Hematopoietic multipotent progenitor cell treated with erythropoietin and hydrocortisone succinate and interleukin-3 and kit ligand, for 4 days (in vitro differentiated cells): ENCODE data around the gene RC3H1.
A peak's percentile ranks its signal among the peaks of the same experiment; 100 is the strongest.
"Not testable (repeated sequence)": the region's sequence is repeated elsewhere in the genome, so short reads cannot be mapped to it uniquely, and the experiment has no call there.

Source experiments
- DNase-seq: peaks from one replicate; pipeline ENCODE4 v3.0.0-alpha.2; 2015

Gene RC3H1

DNA sequence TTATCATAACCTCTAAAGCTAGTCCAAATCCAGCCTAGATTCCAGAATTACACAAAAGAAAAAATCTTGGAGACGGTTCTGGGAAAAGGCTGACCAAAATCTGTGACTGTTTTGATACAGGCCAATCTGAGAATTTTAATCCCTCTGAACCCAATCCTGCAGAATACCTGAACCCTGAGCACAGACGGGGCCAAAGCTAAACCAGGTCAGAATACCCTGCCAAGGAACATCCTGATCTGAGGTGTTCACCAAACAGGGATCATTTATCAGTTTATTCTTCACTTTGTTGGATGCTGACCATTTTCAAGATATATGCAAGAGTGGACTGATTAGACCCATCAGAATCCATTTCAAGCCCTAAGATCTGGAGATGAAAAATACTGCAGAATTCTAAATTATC is 3.6 kb downstream of the RC3H1 start:
- no peak for DNase-seq

DNA sequence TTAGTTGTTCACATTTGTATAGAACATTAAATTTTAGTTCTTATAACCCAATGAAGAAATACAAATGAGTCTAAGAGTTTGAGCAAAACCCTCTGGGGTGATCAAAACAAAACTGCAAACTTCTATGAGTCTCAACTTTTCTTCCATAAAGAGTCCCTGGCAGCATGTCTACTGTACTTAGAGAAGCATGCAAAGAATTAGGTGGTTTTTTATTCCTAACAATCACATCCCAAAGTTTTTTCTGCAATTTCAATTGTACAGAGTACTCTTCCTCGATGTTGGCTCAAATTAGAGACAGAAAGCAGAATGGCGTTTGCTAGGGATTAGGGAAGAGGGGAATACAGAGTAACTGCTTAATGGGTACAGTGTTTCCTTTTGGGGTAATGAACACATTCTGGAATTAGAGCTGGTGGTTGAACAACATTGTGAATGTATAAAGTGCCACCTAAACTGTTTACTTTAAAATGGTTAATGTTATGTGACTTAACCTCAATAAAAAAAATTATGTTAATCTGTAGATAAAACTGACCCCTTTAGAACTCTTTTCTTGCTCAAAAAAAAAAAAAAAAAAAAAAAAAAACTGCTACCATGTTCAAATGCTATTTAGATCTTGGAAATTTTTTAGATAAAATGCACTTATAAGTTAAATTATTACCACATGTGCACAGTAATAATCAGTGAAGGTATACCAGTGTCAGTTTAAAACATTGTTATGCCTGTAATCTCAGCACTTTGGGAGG is 4.8 kb downstream of the RC3H1 start:
- DNase-seq: no peak

DNA sequence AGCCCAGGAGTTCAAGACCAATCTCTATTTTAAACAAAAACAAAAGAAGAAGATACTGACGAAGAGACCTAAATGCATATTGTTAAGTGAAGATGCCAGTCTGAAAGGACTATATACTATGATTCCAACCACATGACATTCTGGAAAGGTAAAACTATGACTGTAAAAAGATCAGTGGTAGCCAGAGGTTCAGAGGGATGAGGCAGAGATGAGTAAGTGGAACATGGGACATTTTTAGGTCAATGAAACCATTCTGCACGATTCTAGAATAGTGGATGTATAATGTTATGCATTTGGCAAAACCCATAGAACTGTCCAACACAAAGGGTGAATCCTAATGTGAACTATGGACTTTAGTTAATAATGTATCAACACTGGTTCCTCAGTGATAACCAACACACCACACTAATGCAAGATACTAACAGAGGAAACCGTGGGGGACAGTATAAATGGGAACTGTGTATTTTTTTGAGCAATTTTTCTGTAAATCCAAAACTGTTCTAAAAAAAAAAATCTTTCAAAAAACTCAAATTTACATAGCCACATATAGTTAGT is 8.2 kb downstream of the RC3H1 start:
- no peak for DNase-seq

DNA sequence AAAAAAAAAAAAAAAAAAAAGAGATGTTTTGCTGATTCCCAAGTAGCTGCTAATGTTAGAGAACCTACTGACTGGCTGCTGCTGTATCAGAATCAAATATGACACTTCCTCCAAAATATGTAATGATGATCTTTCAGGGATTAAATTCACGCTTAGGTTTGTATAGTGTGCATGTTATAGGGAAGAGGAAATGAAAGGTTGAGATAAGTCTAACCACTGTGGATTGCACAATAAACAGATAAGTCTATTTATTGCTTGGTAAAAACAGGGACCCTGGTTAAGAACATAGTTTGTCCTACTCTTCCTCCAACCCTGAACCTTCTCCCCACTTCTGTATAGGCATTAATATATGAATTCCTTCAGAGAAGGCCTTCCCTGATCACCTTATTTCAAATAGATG is 13.2 kb downstream of the RC3H1 start:
- peak; percentile 85 for DNase-seq

DNA sequence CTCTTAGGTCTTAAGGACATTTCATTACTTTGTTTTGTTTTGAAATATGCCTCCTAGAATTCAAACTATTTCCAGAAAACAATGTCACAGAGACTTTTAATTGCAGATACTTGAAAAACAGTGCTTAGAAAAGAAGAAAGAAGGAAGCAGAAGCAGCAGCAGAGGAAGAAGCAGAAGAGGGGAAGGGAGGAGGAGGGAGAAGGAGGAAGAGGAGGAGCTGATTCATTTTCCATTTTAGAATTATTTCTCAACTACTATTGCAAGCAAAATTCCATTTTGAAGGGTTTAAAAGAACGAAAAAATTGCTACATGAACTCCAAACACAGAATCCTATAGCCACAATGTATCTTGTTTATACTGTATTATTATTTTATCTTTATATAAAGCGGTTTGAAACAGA is 13.9 kb downstream of the RC3H1 start:
- DNase-seq: peak; percentile 18

DNA sequence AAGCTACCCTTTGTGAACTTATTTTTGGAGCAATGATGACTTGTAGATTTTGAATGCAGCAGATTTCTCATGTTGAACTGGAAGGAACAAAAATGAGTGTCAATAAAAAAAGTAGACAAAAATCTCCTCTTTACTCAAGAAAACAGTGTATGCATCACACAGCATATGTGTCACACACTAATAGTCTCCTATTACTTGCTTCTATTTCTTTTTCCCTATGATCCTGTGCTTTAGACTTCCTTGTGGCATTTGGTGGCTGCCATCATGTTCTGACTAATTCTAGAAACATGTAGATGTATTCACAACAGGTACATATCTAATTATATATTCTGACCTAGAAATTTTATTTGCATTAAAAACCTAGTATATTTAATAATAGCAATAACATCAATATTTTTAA is 14.3 kb downstream of the RC3H1 start:
- no peak for DNase-seq

DNA sequence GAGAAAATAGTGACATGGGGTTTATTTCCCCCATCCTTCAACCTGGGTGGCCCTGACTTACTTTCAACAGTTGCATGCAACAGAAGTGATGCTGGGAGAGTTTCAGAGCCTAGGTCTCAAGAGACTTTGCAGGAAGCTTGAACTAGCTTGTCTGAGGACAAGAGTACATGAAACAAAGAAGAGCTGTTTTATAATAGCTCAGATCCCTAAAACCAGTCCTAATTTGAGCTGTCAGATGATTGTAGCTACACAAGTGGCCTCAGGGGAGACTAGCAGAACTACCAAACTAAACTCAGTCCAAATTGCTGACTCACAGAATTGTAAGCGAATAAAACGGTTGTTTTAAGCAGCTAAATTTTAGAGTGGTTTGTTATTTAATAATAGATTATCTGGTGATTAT is 17.1 kb downstream of the RC3H1 start:
- peak; percentile 56 for DNase-seq

DNA sequence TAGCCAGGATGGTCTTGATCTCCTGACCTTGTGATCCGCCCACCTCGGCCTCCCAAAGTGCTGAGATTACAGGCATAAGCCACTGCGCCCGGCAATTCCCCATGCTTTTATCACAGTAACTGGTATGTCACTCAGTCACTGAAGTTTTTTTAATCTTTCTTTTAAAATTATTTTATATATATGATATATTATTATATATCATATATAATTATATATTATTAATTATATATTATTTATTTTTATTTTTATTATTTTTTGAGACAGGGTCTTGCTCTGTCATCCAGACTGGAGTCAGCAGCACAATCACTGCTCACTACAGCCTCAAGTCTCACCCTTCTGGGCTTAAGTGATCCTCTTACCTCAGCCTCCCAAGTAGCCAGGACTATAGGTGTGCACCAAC is 18.3 kb downstream of the RC3H1 start:
- DNase-seq: no peak

DNA sequence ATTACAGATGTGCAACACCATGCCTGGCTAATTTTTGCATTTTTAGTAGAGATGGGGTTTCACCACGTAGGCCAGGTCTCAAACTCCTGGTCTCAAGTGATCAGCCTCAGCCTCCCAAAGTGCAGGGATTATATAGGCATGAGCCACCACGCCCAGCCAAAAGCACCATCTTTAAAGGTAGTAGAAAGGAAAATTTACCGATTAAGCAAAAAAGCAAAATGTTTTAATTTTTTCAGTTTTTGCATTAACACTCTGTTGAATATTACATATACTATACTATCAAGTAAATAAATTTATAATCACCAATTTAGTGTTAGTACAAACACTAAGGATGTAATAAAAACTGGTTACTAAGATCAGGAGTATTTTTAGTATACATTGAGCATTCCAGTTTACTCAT is 20.6 kb downstream of the RC3H1 start:
- DNase-seq: no peak

DNA sequence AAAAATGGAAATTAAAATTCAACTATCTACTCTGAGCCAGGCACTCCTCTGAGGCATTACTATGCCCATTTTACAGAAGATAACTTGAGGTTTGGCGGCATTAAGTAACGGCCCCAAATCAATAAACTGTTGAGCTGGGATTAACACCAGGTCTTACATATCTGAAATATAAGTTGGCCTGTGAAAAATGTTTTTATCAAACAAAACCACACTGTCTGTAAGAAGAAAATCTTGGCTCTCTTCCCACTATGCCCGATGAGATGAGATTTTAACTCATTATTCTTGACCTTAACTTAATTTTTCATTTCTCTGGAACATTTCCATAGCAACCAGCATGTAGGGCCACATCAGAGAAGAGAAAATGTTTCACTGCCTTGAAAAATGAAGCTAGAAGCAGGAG is 21.8 kb downstream of the RC3H1 start:
- peak; percentile 66 for DNase-seq

DNA sequence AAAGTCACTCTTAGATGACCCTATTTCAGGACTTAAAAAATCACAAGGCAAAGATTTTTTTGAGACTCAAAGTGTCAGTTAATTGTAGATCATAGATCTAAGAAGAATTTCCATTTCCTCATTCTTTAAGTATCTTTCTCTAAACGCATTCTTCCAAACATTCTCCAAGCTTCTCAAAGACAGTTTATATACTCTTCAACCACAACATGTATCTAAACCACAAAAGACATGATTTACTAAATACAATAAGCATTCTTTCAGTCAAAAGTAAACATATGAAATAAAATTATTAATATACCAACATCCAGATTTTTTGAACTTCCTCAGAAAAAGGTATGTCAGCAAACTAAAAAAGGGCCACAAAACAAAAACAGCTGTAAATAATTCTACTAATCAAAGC is 24.4 kb downstream of the RC3H1 start:
- DNase-seq: no peak

DNA sequence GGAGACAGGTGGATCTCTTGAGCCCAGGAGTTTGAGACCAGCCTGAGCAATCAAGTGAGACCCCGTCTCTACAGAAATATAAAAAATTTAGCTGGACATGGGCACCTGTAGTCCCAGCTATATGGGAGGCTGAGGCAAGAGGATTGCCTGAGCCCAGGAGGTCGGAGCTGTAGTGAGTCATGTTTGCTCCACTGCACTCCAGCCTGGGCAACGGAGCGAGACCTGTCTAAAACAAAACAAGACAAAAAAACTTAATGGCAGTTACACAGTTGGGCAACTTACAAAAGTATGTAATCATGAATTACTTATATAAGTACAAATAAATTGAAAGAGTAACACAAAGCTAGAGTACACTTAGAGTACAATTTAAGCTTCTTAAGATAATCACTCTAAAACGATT is 25.2 kb downstream of the RC3H1 start:
- no peak for DNase-seq

DNA sequence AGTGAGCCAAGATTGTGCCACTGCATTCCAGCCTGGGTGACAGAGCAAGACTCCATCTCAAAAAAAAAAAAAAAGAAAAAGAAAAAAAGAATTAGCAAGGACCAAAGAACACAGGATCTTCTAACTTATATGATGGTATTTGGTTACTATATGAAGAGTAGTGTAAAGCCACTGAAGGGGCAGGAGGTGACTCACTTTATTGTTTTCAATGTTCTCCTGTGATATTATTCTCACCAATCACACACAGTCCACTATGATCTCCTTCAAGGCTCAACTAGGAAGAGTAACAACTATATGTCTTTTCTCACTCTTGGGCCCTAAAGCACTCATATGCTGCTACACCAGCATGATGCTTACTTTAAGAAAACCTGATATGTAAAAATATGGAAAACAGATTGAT is 26.7 kb downstream of the RC3H1 start:
- no peak for DNase-seq

DNA sequence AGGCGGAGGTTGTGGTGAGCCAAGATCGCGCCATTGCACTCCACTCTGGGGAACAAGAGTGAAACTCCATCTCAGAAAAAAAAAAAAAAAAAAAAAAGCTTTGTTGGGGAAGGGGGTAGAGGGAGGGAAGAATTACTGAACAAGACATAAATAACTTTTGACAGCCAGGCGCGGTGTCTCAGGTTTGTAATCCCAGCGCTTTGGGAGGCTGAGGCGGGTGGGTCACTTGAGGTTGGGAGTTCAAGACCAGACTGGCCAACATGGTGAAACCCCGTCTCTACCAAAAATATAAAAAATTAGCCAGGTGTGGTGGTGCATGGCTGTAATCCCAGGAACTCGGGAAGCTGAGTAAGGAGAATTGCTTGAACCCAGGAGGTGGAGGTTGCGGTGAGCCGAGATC is 28.2 kb downstream of the RC3H1 start:
- DNase-seq: not testable (repeated sequence)

DNA sequence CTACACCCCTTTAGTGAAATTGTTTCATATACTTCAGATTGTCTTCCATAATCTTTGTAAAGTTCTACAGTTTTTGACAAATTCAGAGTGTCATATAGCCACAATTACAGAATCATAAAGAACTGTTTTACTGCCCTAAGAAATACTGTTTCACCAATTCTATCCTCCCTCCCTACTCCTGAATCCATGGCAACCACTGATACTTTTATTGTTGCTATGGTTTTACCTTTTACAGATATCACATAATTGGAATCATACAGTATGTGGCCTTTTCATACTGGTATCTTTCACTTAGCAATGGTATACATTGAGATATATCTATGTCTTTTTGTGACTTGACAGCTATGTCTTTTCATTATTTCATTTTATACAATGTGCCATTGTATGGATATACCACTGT is 34.1 kb downstream of the RC3H1 start:
- no peak for DNase-seq

DNA sequence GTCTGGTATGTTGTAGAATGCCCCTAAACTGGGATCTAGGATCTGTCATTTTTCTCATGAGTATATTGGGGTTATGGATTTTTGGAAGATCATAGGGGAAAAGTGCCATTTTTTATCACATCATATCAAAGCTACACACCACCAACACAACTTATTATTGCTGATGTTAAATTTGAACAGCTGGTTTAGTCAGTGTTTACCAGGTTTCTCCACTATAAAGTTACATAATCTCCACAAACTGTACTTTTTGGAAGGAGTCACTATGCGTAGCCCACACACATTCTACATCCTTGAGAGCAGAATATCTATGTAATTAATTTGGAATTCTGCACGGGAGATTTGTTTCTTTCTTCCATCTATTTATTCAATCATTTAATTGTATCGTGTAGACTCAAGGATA is 35.2 kb downstream of the RC3H1 start:
- no peak for DNase-seq

DNA sequence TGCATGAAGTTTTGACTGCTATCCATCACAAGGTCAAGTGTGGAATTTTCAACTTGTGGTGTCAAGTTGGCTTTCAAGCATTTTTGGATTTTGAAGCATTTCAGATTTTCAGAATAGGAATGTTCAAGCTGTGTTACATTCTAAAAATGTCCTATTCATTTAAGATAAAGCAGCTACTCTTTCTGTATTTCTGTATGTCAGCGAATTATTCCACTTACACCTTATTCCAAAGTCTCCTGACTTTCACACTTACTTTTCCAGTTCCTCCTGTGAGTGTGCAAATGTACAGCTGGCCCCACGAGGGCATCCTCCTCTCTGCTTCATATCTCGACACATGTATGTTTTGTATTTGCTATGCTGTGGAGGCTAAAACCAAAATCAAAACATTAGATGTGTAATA is 51.9 kb downstream of the RC3H1 start:
- no peak for DNase-seq

DNA sequence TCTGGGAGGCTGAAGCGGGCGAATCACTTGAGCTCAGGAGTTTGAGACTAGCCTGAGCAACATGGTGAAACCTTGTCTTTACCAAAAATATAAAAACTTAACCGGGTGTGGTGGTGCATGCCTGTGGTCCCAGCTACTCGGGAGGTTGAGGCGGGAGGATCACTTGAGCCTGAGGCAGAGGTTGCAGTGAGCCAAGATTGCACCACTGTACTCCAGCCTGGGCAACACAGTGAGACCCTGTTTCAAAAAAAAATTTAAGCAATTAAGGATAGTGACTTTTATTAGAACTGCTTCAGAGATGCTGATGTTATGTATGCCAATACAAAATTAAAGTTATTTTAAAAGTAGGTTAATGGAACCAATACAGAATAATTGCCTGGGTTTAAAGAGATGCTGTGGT is 56.3 kb downstream of the RC3H1 start:
- DNase-seq: not testable (repeated sequence)

DNA sequence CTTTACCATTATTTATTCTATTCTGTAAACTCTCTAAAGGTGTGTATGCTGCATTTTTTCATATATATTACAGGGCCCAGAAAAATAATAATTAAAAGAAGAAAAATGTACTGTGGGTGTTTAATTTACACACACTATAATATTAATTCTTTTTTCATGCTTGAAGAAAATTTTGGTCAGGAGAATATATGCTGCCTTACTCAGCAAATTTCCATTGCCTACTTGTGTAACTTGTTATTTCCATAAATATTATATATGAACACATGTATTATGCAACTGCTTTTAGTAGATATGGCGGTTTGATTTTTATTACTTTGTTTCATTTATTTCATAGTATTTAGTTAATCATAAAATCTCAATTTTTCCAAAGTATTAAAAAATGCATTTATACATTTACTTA is 58.7 kb downstream of the RC3H1 start:
- DNase-seq: no peak

DNA sequence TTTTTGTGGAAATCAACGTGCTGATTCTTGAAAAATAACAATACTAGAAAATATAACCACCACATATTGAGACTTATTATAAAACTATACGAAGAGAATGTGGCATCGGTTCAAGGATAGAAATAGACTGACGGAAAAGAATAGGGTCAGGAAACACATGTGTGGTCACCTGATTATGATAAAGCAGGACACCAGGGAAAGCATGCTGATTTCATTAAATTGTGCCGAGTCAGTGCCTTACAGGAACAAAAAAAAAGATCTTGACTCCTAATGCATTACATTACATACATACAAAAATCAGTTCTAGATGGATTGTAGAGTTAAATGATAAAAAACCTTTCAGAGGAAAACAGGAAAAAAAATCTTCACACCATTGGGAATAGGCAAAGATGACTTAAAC is 61.5 kb downstream of the RC3H1 start:
- peak; percentile 58 for DNase-seq

DNA sequence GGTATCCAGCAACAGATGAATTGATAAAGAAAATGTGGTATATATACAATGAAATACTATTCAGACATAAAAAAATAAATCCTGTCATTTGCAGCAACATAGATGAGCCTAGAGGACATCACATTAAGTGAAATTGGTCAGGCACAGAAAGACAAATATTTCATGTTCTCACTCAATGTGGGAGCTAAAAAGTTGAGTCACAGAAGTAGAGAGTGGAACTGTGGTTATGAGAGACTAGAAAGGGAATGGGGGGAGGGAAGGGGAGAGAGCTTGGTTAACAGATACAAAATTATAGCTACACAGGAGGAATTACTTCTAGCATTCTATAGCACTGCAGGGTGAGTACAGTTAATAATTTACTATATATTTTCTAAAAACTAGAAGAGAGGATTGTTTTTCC is 68.0 kb downstream of the RC3H1 start:
- no peak for DNase-seq

DNA sequence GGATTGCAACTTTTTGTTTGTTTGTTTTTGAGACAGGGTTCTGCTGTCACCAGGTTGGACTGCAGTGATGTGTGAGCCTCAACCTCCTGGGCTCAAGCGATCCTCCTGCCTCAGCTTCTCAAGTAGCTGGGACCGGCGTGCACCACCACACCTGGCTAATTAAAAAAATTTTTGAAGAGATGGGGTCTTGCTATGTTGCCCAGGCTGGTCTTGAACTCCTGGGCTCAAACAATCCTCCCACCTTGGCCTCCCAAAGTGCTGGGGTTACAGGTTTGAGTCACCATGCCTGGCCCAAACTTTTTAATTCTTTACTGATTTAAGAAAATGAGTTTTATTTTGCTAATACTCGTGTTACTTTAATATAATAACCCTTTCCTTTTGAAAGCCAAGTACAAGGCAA is 73.6 kb downstream of the RC3H1 start:
- no peak for DNase-seq

DNA sequence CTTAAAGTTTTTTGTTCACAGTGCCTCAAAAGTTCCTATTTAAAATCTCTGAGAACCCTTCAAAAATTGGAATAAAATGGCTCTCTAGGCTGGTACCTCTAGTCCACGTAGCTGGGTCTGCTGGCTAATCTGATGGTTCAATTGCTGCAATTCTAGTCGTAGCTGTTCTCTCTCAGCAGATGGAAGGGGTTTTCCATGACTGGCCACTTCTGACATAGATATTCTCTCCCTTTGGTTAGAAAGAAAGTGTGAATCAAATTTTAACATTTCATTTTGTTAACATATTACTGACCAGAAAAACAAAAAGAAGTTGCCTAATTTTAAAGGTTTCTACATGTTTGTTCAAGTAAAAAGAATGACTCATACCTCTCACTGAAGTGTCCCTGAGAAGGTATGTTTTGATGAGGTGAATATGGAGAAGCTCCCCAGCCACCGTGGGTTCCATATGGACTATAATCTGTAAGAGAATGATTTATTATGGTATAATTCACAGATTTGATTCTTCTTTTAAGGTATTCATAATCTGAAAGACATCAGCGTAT is 75.7 kb downstream of the RC3H1 start:
- no peak for DNase-seq

DNA sequence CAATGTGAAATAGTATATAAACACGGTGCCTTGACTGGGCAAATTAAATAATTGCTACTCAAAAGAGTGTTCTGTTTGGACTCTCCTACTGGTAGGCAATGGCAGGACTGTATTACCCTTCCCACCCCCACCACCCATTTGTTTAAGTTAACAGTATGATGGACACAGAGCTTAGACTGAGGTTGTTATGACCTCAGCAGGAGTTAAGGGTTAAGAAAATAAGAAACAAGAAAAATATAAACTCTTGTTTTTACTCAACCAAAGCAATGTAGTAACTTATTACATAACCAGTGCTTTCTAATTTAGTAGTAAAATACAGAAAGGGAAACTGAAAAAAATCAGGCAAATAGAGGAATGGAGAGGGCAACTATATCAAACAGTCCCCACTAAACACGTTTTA is 85.1 kb downstream of the RC3H1 start:
- DNase-seq: no peak

DNA sequence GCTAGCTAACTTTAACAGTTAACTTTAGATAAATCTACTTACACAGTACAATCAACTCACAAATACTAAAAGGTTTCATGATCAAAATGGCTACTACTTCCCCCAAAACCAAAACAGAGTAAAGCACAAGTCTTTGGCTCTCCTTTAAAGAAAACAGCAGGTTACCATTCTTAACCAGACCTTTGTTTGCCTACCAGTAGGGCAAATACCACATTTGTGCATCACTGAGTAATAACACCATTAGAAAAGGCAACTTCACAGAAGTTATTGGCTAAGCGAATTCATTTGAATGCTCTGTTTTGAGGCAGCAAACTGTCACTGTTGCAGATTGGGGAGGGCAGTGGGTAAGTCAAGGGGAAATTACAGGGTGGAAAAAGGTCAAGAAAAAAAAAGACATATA is 87.7 kb downstream of the RC3H1 start:
- no peak for DNase-seq
